Measurements from ENCODE around the gene POC1A. TPM values are rescaled to one million over a fixed set of nuclear protein-coding genes. Genes with fewer than 3 reads are reported as not detected.

Gene POC1A
- total RNA-seq, 1 donor from 2014 or later, result 3.7 TPM

- no peak for DNase-seq
These were observed 69.8 kb downstream of the POC1A start for GRCh38 chr3:52084216-52084945.

- DNase-seq, result no peak
These were observed 70.6 kb downstream of the POC1A start for GRCh38 chr3:52083556-52084087.

GRCh38 chr3:52082951-52083350, 71.3 kb downstream of the POC1A start:
- DNase-seq, result no peak

GRCh38 chr3:52080830-52081719, 73.1 kb downstream of the POC1A start:
- DNase-seq, result no peak

- no peak for DNase-seq
These were observed 74.3 kb downstream of the POC1A start for GRCh38 chr3:52079958-52080357.

- no peak for DNase-seq
These were observed 75.3 kb downstream of the POC1A start for GRCh38 chr3:52078781-52079560.

- no peak for DNase-seq
These were observed 76.3 kb downstream of the POC1A start for GRCh38 chr3:52077925-52078324.

DNA sequence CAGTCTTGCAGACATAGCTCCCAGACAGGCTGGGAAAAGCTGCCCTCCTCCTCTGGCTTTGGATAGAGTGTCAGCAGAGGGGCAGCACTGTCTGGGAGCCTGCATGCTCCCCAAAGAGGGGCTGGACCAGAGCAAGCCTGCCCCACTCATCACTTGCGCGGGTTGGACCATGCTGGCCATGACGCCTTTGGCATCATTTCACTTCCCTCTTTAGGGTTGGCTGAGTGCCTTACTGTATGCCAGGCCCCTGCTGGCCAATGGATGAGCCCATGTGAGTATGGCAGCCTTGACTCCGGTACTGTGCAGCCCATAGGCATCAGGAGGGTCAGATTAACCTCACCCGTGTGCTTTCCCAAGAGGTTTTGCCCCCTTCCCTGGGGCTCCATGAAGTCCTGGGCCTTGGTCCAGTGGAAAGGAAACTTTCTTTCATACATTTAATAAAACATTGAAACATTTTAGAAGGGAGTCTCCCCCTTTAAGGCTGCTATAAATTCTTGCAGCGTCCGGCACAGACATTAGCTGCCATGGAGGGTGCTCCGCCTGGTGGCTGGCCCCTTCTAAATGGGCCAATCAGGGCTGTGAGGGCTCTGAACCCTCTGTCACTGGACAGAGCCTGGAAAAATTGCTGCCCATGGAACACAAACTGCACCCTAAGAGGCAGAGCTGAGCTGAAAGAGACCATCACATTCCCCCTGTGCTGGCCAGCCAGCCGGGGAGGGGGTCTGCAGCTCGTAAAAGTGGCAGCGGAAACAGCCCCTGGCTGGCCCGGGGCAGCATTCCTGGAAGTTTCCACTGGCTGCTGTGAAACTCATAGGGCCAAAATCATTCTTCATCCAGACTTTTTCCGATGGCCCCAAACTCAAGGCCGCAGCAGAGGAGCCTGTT, 77.1 kb downstream of the POC1A start:
- DNase-seq, result no peak

DNA sequence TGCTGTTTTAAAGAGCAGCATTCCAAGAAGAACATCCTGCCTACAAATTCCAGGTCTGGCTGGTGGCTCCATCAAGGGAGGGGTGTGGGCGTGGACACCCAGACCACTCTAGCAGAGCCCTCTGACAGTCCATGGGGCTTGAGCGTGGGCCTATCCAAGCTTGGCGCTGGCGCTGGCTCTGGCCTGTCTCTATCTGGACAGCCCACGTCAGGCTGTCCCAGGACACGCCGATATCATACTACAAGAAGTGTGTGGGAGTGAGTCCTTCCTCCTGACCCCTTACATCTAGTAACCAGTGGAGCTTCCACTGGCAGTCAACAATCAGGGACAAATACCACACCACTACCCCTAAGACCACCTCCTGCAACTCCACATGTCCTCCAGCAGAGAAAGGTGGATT, 80.7 kb downstream of the POC1A start:
- DNase-seq, result no peak

DNA sequence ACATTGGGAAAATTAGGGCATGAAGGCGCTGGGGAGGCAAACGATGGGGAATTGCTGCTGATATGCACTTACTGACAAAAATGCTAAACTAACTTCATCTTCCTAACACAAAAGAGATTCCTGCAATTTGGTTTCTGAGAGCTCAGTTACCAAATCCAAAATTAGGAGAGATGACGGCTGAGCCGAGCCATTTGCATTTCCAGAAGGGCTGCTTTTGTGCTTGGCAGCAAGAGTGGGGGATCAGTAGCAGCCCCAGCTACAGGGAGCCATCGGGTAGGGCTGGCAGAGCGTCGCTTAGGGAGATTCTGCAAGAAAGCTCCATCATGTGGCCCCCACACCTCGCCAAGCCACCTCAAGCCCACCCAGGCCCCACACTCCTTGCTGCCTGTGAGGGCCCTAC, 81.8 kb downstream of the POC1A start:
- DNase-seq, result no peak

DNA sequence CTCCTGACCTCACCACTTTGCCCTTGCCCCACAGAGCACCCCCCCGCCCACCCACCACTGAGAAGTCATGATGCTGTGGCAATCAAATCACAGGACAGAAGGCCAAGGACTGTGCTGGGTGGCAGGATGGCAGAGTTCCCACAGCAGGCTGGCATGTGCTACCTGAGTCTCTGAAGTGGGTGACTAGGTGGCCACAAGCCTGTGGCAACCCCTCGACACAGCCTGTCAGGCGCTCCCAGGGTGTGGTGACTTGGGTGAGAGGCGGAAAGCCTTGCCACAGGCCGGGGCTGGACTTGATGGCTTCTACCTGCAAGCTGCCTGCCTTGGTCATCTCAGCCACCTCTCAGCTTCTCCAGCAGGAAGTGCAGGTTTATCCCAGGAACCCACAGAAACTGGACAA, 82.2 kb downstream of the POC1A start:
- no peak for DNase-seq

DNA sequence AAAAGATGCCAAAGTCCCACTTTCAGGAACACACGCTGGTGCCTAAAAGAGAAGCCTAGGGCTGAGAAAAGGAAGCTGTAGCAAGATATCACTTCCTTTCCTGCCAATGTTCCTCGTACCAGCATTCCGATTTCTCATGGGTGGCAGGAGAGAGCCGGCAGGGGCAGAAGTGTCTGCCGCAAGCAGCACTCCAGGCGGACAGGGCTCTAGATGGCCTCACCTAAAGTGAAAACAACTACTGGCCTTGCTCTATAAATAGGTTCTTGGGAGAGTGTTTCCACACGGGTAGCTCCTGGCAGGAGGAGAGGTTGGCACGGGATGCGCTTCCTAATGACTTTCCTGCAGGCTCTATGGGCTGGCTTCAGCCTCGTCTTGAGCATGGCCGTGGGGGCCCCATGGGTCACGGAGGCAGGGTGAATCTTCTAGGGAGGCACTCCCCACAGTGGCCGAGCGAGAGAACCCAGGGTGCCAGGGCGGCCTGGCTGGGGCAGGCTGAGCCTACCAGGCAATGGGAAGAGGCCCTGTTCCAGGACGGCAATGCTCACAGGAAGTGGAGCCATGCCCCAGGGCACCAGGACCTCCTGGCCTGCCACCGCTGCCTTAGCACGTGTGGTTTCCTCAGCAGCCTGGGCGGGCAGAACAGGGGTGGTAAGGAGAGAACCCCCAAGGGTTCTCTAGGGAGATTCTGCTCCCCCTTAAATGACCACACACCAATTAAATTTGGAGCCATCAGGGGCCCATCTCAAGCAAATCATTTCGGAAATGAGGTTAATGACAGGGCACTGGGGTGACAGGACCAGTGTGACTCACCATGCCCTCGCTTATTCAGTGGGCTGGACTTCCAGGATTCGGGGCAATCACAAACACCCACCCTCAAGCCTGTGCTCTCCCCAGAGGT, 83.2 kb downstream of the POC1A start:
- DNase-seq, result peak; percentile 66

DNA sequence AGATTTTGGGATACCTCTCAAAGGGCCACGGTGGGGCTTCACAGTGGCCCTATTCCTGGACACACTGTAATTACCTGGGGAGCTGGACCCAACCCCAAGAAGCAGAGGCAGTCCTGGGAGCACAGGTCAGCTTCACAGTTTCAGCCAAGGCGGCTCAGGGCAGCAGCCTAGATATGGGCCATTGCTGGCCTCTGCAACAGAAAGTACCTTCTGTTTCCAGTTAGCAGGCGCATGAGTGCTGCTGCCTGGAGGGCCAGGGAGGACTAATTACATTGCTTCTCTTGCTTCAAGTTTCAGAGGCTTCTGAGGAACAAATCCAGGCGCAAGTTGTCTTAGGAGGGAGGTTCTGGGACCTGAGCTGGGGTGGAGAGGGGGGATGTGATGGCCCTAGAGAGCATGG, 84.4 kb downstream of the POC1A start:
- DNase-seq, result no peak

GRCh38 chr3:52069135-52069534, 85.1 kb downstream of the POC1A start:
- no peak for DNase-seq

- no peak for DNase-seq
These were observed 85.5 kb downstream of the POC1A start for GRCh38 chr3:52068730-52069129.

DNA sequence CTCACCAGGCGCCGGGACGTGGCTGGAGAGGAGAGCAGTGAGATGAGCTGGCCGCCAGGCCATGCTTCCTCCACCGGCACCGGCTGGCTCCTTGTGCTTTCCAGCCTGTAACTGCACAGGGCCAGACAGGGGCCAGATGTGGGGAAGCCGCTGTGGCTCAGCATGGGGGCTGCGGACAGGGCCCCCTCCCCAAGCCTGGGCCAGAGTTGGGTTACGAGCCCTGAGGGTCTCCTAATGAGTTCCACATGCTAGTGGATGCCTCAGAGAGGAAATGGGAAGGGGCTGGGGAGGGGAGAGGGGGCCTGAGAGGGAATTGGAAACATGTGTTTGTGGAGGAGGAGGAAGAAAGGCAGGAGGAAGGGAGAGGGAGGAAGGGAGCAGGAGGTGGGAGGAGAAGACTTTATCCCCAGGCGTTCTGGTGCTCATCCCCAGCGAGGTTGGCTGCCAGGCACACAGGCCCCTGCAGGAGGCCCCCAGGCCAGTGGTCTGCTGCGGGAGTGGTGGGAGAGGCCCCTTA, 86.1 kb downstream of the POC1A start:
- DNase-seq, result no peak

GRCh38 chr3:52067526-52067925, 86.7 kb downstream of the POC1A start:
- DNase-seq, result no peak

DNA sequence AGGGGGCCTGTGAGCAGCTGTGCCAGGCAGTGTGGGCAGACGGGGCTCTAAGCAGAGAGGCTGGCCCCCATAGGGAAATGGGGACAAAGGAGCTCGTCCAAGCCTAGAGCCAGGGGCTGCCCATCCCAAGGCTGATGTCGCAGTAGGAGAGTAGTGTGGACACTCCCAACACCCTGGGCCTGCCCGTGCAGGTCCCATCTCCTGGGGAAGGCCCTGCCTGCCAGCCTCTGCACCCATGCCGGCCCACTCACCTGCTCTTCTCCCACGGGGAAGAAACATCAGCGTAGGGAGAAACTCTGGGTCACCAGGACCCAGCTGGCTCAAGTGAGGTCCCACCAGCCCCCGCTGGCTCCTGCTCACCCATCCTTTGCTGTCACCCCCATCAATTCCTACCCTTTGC, 87.2 kb downstream of the POC1A start:
- DNase-seq, result no peak

DNA sequence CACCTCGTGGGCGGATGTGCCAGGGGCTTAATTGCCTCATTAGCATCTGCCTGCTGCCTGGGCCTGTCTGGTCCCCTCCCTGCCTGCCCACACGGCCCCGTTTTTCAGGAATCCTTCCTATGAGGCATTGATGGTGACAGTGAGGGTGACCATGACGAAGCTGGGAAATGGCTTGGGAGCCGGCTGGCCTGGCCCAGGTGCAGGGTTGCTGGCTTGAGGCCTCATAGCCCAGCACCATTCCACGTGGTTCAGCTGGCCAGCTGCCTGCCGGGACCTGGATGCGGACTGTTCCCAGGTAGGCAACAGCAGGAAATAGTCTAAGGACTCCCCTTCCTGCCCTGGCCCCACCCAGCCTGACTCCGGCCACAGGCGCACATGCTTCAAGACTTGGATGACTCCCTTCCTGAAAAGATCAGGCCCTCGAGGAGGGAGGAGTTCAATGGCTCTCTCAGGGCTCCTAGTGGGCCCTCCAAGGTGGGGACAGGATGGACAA, 88.9 kb downstream of the POC1A start:
- peak; percentile 45 for DNase-seq

DNA sequence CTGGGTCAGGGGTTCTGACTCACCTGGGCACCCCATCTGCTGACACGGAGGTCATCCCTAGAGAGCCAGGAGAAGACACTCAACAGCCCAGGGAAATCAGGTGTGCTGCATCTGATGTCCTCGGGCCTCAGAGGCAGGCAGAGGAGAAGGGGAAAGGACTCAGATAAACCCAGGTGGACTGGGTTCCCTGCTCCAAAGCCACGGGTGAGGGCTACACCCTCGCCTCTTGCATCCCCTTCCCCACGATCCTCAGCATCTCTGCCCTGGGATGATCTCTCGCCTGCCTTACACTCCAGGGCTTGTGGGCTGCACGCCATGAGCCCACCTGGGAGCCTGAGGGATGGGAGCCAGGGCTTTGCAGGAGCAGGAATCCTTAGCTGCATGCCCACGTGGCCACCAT, 89.7 kb downstream of the POC1A start:
- DNase-seq, result no peak

Data from dermis blood vessel endothelial cell (primary cell).